Stimulated activated CD8-positive, alpha-beta memory T cell treated with anti-CD3 and anti-CD28 coated beads, Interleukin-2, amount 100 ng/mL, for 1 hour (primary cell): ENCODE measurements around the gene MAN1A2.
"Not testable (repeated sequence)": the region's sequence is repeated elsewhere in the genome, so short reads cannot be mapped to it uniquely, and the experiment has no call there.

ENCODE experiments used
- DNase-seq, 2 donors: peaks; one replicate each; pipeline ENCODE4 v3.0.0-alpha.2; 2020; ENCODE audit warnings: low read depth in 2 of 2

MAN1A2 gene

GRCh38 chr1:117558451-117558850, 191.2 kb downstream of the MAN1A2 start:
- DNase-seq, result not testable (repeated sequence)

GRCh38 chr1:117559139-117559538, 191.9 kb downstream of the MAN1A2 start:
- DNase-seq, result no peak

GRCh38 chr1:117559985-117560384, 192.7 kb downstream of the MAN1A2 start:
- DNase-seq, result no peak

- no peak for DNase-seq
These were observed 193.8 kb downstream of the MAN1A2 start for GRCh38 chr1:117561071-117561470.

- no peak for DNase-seq
These were observed 194.3 kb downstream of the MAN1A2 start for GRCh38 chr1:117561551-117561950.

- DNase-seq, result no peak
These were observed 195.6 kb downstream of the MAN1A2 start for GRCh38 chr1:117562581-117563491.

GRCh38 chr1:117563492-117563875, 196.2 kb downstream of the MAN1A2 start:
- no peak for DNase-seq

GRCh38 chr1:117564227-117565075, 197.2 kb downstream of the MAN1A2 start:
- no peak for DNase-seq

GRCh38 chr1:117565076-117565556, 197.9 kb downstream of the MAN1A2 start:
- no peak for DNase-seq

- DNase-seq, result no peak
These were observed 198.7 kb downstream of the MAN1A2 start for GRCh38 chr1:117565745-117566455.

GRCh38 chr1:117566556-117566955, 199.3 kb downstream of the MAN1A2 start:
- DNase-seq, result no peak

GRCh38 chr1:117567435-117567834, 200.2 kb downstream of the MAN1A2 start:
- DNase-seq, result no peak

- no peak for DNase-seq
These were observed 200.7 kb downstream of the MAN1A2 start for GRCh38 chr1:117567976-117568375.

GRCh38 chr1:117568999-117569398, 201.8 kb downstream of the MAN1A2 start:
- no peak for DNase-seq

- DNase-seq, result no peak
These were observed 202.6 kb downstream of the MAN1A2 start for GRCh38 chr1:117569856-117570255.

GRCh38 chr1:117570988-117571409, 203.8 kb downstream of the MAN1A2 start:
- DNase-seq, result no peak

- DNase-seq, result no peak
These were observed 204.2 kb downstream of the MAN1A2 start for GRCh38 chr1:117571496-117571895.

- peak in 1 of 2 donors; percentile 7 for DNase-seq
These were observed 205.3 kb downstream of the MAN1A2 start for GRCh38 chr1:117572546-117572945.

GRCh38 chr1:117573386-117574023, 206.3 kb downstream of the MAN1A2 start:
- no peak for DNase-seq

GRCh38 chr1:117574161-117574835, 207.0 kb downstream of the MAN1A2 start:
- DNase-seq, result no peak
